Measurements from ENCODE around the gene GCAT. TPM values are rescaled to one million over a fixed set of nuclear protein-coding genes. Genes with fewer than 3 reads are reported as not detected.

The GCAT gene
- total RNA-seq, 1 experiment from 2014 or later: 39.4 TPM

- no peak overlapping the region for H3K4me3 ChIP-seq
- H3K9me3 ChIP-seq: no peaks in the 10 kb centered on the region
- no peak for DNase-seq
- no peaks in the 10 kb centered on the region for H3K36me3 ChIP-seq
- no peaks in the 10 kb centered on the region for H3K27me3 ChIP-seq
These were observed 11.3 kb downstream of the GCAT start for GRCh38 chr22:37819105-37819433.

- H3K4me3 ChIP-seq: no peak overlapping the region
- H3K27me3 ChIP-seq: no peaks in the 10 kb centered on the region
- H3K36me3 ChIP-seq: no peaks in the 10 kb centered on the region
- DNase-seq: no peak
- H3K9me3 ChIP-seq: no peaks in the 10 kb centered on the region
These were observed 12.6 kb downstream of the GCAT start for GRCh38 chr22:37820350-37820749.

- no peak overlapping the region for H3K4me3 ChIP-seq
- no peak for DNase-seq
These were observed 14.5 kb downstream of the GCAT start for GRCh38 chr22:37822079-37822833.

GRCh38 chr22:37823134-37823985 is 15.6 kb downstream of the GCAT start, which contains the start of gene GALR3:
Gene GALR3 (plus strand): TSS chr22:37823382. CDS start chr22:37823407, 25 bp downstream.
- no peaks in the 10 kb centered on the region; the same call in 1 of the 2 replicates for H3K36me3 ChIP-seq
- H3K4me3 ChIP-seq: no peak within 1 kb of the TSS
- H3K27me3 ChIP-seq: no peaks in the 10 kb centered on the region
- no peaks in the 10 kb centered on the region for H3K9me3 ChIP-seq
- no peak for DNase-seq

More at GRCh38 chr22:37822079-37822833, 14.5 kb downstream of the GCAT start:
- Histone ChIP-seq H3K36me3 (no peaks in the 10 kb centered on the region), H3K9me3 (no peaks in the 10 kb centered on the region), H3K27me3 (no peaks in the 10 kb centered on the region)

- Histone ChIP-seq H3K9me3 (no peaks in the 10 kb centered on the region), H3K4me3 (no peak overlapping the region), H3K27me3 (no peaks in the 10 kb centered on the region), H3K36me3 (peaks cover 4% of the 10 kb centered on the region)
- DNase-seq: no peak
These were observed 17.2 kb downstream of the GCAT start for GRCh38 chr22:37824674-37825641.

GRCh38 chr22:37827056-37827455 is 19.3 kb downstream of the GCAT start:
- Histone ChIP-seq H3K4me3 (no peak overlapping the region), H3K36me3 (peaks cover 15% of the 10 kb centered on the region), H3K27me3 (no peaks in the 10 kb centered on the region), H3K9me3 (no peaks in the 10 kb centered on the region)
- no peak for DNase-seq

GRCh38 chr22:37830093-37830842 is 22.5 kb downstream of the GCAT start:
- Histone ChIP-seq H3K36me3 (peaks cover 39% of the 10 kb centered on the region), H3K9me3 (no peaks in the 10 kb centered on the region), H3K4me3 (no peak overlapping the region), H3K27me3 (no peaks in the 10 kb centered on the region)
- no peak for DNase-seq

- no peak for DNase-seq
- no peaks in the 10 kb centered on the region for H3K27me3 ChIP-seq
- H3K9me3 ChIP-seq: no peaks in the 10 kb centered on the region
- no peak overlapping the region for H3K4me3 ChIP-seq
- H3K36me3 ChIP-seq: peaks cover 41% of the 10 kb centered on the region
These were observed 23.7 kb downstream of the GCAT start for GRCh38 chr22:37831472-37831871.

- Histone ChIP-seq H3K27me3 (no peaks in the 10 kb centered on the region), H3K4me3 (no peak overlapping the region), H3K36me3 (peaks cover 43% of the 10 kb centered on the region), H3K9me3 (no peaks in the 10 kb centered on the region)
- DNase-seq: no peak
These were observed 24.5 kb downstream of the GCAT start for GRCh38 chr22:37832022-37832857.

GRCh38 chr22:37842015-37842793 is 34.5 kb downstream of the GCAT start:
- Histone ChIP-seq H3K27me3 (no peaks in the 10 kb centered on the region), H3K4me3 (no peak overlapping the region; the same call in none of the 2 replicates), H3K36me3 (peaks cover 29% of the 10 kb centered on the region), H3K9me3 (peaks cover 7% of the 10 kb centered on the region)
- no peak for DNase-seq

- no peaks in the 10 kb centered on the region for H3K27me3 ChIP-seq
- DNase-seq: peak; percentile 55
These were observed 36.0 kb downstream of the GCAT start for GRCh38 chr22:37843741-37844089.

GRCh38 chr22:37844904-37845329 is 37.2 kb downstream of the GCAT start:
- Histone ChIP-seq H3K4me3 (peak overlapping the region; percentile 60), H3K9me3 (peaks cover 7% of the 10 kb centered on the region), H3K36me3 (peaks cover 9% of the 10 kb centered on the region), H3K27me3 (no peaks in the 10 kb centered on the region)
- DNase-seq: no peak

More at GRCh38 chr22:37843741-37844089, 36.0 kb downstream of the GCAT start:
- Histone ChIP-seq H3K9me3 (peaks cover 7% of the 10 kb centered on the region), H3K4me3 (peak overlapping the region; percentile 60), H3K36me3 (peaks cover 21% of the 10 kb centered on the region)

- Histone ChIP-seq H3K9me3 (peaks cover 7% of the 10 kb centered on the region), H3K36me3 (peaks cover 17% of the 10 kb centered on the region), H3K4me3 (no peak overlapping the region), H3K27me3 (no peaks in the 10 kb centered on the region)
- DNase-seq: no peak
These were observed 38.7 kb downstream of the GCAT start for GRCh38 chr22:37846433-37846832.

GRCh38 chr22:37848587-37849088 is 40.9 kb downstream of the GCAT start:
- Histone ChIP-seq H3K4me3 (peak overlapping the region; percentile 85), H3K9me3 (peaks cover 7% of the 10 kb centered on the region)
- no peak for DNase-seq

More at GRCh38 chr22:37848587-37849088, 40.9 kb downstream of the GCAT start:
- Histone ChIP-seq H3K36me3 (peaks cover 34% of the 10 kb centered on the region), H3K27me3 (no peaks in the 10 kb centered on the region)
